ENCODE measurements around the gene NEK1. TPM values are rescaled to one million over a fixed set of nuclear protein-coding genes. Genes with fewer than 3 reads are reported as not detected.

The NEK1 gene
- total RNA-seq, 1 experiment from 2014 or later = 10.3 TPM

DNA sequence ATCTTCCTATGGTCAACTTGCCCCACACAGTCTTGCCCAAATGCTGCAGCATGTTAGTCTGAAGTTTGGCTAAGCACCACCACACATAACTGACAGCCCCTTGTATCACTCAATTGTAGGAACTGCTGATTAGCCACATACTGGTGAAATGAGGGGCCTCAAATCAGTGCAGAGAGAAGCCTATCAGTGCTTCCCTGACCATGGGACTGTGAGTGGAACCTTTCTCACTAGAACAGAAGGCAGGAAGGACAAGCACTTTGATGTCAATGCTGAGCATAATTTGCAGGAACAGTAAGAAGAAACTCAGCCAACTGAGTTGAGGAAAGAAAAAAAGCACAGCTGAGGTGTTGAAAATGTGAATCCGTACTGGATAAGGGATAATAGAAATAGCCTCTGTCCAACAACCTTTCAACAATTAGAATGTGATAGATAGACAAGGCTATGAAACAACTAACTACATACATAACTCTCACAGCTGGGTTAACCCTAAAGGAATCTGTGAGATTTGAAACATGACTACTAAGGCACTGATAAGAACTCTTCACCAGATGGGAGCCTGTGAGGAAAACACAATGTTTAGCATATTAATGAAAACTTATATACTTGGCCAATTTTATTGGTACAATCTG, 205.1 kb downstream of the NEK1 start:
- H3K27me3 Mint-ChIP-seq (ENCODE audit: low read depth) = no peaks in the 10 kb centered on the region
- H3K36me3 Mint-ChIP-seq = no peaks in the 10 kb centered on the region
- peak overlapping the region; percentile 51; the same call in 1 of the 2 replicates for H3K27ac Mint-ChIP-seq
- ATAC-seq (no peak), DNase-seq (ENCODE audit: low spot score) (no peak)
- CTCF ChIA-PET = no interaction called here
- H3K4me1 Mint-ChIP-seq = peaks cover 19% of the 10 kb centered on the region
- H3K4me3 Mint-ChIP-seq = no peak overlapping the region
- POLR2A ChIA-PET = no interaction called here
- TF ChIP-seq SP1 (CRISPR knock-in tag; conservative IDR thresholded peaks at IDR 0.05) = no peak
- TF ChIP-seq, protein P1, sequence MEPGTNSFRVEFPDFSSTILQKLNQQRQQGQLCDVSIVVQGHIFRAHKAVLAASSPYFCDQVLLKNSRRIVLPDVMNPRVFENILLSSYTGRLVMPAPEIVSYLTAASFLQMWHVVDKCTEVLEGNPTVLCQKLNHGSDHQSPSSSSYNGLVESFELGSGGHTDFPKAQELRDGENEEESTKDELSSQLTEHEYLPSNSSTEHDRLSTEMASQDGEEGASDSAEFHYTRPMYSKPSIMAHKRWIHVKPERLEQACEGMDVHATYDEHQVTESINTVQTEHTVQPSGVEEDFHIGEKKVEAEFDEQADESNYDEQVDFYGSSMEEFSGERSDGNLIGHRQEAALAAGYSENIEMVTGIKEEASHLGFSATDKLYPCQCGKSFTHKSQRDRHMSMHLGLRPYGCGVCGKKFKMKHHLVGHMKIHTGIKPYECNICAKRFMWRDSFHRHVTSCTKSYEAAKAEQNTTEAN (CRISPR knock-in tag; IDR thresholded peaks at IDR 0.05) = no peak
- no peak for TF ChIP-seq JUN (CRISPR knock-in tag; IDR thresholded peaks at IDR 0.05)
- no peak for TF ChIP-seq SMAD3 (CRISPR knock-in tag; IDR thresholded peaks at IDR 0.05; ENCODE audit: borderline replicate concordance)
- TF ChIP-seq, protein P2, sequence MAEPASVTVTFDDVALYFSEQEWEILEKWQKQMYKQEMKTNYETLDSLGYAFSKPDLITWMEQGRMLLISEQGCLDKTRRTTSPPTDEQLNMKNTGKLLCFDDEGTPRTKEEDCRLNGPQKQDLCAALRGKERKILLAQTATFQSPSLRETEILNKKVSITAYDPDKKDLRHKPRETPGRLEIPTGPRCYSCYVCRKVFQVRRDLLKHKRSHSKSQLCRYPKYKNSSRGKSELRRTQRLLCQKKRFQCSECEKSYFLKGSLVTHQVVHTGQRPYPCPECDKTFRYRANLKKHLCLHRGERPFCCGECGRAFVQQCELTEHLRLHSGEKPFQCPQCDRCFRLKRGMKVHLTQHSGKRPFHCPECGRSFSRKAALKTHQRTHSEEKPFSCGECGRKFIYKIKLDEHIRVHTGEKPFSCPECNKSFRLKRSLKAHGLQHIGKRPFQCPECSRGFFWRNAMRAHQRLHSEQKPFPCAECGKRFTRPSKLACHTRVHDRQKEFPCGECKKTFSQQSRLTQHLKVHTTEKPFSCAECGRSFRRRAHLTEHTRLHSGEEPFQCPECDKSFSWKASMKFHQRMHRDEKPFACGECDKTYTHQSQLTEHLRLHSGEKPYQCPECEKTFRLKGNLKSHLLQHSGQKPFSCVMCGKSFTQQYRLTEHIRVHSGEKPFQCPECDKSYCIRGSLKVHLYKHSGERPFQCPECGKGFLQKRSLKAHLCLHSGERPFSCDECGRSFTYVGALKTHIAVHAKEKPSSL (CRISPR knock-in tag; conservative IDR thresholded peaks at IDR 0.05) = no peak
- TF ChIP-seq ESRRA (CRISPR knock-in tag; IDR thresholded peaks at IDR 0.05; ENCODE audit: borderline replicate concordance) = no peak
- TF ChIP-seq, protein P3, sequence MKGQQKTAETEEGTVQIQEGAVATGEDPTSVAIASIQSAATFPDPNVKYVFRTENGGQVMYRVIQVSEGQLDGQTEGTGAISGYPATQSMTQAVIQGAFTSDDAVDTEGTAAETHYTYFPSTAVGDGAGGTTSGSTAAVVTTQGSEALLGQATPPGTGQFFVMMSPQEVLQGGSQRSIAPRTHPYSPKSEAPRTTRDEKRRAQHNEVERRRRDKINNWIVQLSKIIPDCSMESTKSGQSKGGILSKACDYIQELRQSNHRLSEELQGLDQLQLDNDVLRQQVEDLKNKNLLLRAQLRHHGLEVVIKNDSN (CRISPR knock-in tag; IDR thresholded peaks at IDR 0.05) = no peak
- TF ChIP-seq, protein P4, sequence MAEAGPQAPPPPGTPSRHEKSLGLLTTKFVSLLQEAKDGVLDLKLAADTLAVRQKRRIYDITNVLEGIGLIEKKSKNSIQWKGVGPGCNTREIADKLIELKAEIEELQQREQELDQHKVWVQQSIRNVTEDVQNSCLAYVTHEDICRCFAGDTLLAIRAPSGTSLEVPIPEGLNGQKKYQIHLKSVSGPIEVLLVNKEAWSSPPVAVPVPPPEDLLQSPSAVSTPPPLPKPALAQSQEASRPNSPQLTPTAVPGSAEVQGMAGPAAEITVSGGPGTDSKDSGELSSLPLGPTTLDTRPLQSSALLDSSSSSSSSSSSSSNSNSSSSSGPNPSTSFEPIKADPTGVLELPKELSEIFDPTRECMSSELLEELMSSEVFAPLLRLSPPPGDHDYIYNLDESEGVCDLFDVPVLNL (CRISPR knock-in tag; IDR thresholded peaks at IDR 0.05; ENCODE audit: borderline replicate concordance, low read depth) = no peak
- TF ChIP-seq FOXP1 (CRISPR knock-in tag; IDR thresholded peaks at IDR 0.05; ENCODE audit: borderline replicate concordance) = no peak
- no peak for TF ChIP-seq GTF2I (CRISPR knock-in tag; conservative IDR thresholded peaks at IDR 0.05)
- no peak for TF ChIP-seq TEAD1 (CRISPR knock-in tag; IDR thresholded peaks at IDR 0.05)
- TF ChIP-seq JAZF1 (CRISPR knock-in tag; IDR thresholded peaks at IDR 0.05) = no peak
- TF ChIP-seq MXD4 (CRISPR knock-in tag; IDR thresholded peaks at IDR 0.05; ENCODE audit: borderline replicate concordance) = no peak
- TF ChIP-seq, protein P5, sequence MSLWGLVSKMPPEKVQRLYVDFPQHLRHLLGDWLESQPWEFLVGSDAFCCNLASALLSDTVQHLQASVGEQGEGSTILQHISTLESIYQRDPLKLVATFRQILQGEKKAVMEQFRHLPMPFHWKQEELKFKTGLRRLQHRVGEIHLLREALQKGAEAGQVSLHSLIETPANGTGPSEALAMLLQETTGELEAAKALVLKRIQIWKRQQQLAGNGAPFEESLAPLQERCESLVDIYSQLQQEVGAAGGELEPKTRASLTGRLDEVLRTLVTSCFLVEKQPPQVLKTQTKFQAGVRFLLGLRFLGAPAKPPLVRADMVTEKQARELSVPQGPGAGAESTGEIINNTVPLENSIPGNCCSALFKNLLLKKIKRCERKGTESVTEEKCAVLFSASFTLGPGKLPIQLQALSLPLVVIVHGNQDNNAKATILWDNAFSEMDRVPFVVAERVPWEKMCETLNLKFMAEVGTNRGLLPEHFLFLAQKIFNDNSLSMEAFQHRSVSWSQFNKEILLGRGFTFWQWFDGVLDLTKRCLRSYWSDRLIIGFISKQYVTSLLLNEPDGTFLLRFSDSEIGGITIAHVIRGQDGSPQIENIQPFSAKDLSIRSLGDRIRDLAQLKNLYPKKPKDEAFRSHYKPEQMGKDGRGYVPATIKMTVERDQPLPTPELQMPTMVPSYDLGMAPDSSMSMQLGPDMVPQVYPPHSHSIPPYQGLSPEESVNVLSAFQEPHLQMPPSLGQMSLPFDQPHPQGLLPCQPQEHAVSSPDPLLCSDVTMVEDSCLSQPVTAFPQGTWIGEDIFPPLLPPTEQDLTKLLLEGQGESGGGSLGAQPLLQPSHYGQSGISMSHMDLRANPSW (CRISPR knock-in tag; conservative IDR thresholded peaks at IDR 0.05; ENCODE audit: low read depth) = no peak
- H3K9me3 Mint-ChIP-seq = no peaks in the 10 kb centered on the region

DNA sequence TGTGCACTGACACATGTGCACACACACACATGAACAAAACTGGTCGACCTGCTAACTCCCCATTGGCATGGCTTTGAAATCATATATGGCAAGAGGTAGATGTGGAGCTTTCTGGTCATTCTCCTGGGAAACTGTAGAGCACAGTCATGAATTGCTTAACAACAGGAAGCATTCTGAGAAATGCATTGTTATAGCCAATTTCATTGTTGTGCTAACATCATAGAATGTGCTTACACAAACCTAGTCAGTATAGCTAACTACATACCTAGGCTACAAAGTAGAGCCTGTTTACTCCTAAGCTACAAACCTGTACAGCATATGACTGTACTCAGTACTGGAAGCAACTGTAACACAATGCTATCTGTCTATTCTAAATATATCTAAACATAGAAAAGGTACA, 207.4 kb downstream of the NEK1 start:
- no peaks in the 10 kb centered on the region for H3K27me3 Mint-ChIP-seq (ENCODE audit: low read depth)
- peaks cover 11% of the 10 kb centered on the region for H3K4me1 Mint-ChIP-seq
- POLR2A ChIA-PET = no interaction called here
- no peak for DNase-seq (ENCODE audit: low spot score)
- CTCF ChIA-PET = interaction anchor here (1.0 to 1.5 kb wide), 3 partner anchors 93 to 483 kb away, joined by 4 to 5 read pairs (median 4); no protein-coding TSS in a partner anchor
- peak; percentile 92 for ATAC-seq
- H3K9me3 Mint-ChIP-seq = no peaks in the 10 kb centered on the region
- H3K4me3 Mint-ChIP-seq = no peak overlapping the region
- peak overlapping the region; percentile 87 for H3K27ac Mint-ChIP-seq
- H3K36me3 Mint-ChIP-seq = no peaks in the 10 kb centered on the region; the same call in 1 of the 2 replicates
- TF ChIP-seq, protein P6, sequence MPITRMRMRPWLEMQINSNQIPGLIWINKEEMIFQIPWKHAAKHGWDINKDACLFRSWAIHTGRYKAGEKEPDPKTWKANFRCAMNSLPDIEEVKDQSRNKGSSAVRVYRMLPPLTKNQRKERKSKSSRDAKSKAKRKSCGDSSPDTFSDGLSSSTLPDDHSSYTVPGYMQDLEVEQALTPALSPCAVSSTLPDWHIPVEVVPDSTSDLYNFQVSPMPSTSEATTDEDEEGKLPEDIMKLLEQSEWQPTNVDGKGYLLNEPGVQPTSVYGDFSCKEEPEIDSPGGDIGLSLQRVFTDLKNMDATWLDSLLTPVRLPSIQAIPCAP (CRISPR knock-in tag; IDR thresholded peaks at IDR 0.05) = no peak
- TF ChIP-seq RORB (CRISPR knock-in tag; IDR thresholded peaks at IDR 0.05) (no peak), ZNF396 (CRISPR knock-in tag; IDR thresholded peaks at IDR 0.05; ENCODE audit: borderline replicate concordance) (no peak)
- TF ChIP-seq, protein P7, sequence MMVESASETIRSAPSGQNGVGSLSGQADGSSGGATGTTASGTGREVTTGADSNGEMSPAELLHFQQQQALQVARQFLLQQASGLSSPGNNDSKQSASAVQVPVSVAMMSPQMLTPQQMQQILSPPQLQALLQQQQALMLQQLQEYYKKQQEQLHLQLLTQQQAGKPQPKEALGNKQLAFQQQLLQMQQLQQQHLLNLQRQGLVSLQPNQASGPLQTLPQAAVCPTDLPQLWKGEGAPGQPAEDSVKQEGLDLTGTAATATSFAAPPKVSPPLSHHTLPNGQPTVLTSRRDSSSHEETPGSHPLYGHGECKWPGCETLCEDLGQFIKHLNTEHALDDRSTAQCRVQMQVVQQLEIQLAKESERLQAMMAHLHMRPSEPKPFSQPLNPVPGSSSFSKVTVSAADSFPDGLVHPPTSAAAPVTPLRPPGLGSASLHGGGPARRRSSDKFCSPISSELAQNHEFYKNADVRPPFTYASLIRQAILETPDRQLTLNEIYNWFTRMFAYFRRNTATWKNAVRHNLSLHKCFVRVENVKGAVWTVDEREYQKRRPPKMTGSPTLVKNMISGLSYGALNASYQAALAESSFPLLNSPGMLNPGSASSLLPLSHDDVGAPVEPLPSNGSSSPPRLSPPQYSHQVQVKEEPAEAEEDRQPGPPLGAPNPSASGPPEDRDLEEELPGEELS (CRISPR knock-in tag; IDR thresholded peaks at IDR 0.05) = no peak
- TF ChIP-seq, protein P8, sequence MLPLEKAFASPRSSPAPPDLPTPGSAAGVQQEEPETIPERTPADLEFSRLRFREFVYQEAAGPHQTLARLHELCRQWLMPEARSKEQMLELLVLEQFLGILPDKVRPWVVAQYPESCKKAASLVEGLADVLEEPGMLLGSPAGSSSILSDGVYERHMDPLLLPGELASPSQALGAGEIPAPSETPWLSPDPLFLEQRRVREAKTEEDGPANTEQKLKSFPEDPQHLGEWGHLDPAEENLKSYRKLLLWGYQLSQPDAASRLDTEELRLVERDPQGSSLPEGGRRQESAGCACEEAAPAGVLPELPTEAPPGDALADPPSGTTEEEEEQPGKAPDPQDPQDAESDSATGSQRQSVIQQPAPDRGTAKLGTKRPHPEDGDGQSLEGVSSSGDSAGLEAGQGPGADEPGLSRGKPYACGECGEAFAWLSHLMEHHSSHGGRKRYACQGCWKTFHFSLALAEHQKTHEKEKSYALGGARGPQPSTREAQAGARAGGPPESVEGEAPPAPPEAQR (CRISPR knock-in tag; IDR thresholded peaks at IDR 0.05) = no peak
- TF ChIP-seq, protein P9, sequence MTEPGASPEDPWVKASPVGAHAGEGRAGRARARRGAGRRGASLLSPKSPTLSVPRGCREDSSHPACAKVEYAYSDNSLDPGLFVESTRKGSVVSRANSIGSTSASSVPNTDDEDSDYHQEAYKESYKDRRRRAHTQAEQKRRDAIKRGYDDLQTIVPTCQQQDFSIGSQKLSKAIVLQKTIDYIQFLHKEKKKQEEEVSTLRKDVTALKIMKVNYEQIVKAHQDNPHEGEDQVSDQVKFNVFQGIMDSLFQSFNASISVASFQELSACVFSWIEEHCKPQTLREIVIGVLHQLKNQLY (CRISPR knock-in tag; IDR thresholded peaks at IDR 0.05) = no peak
